22Rv1 (cell line): Measurements from ENCODE around the gene DROSHA.

Experiments used
- ZFX ChIP-seq: fragments of 450-650 bp; IDR thresholded peaks from 2 replicates; pipeline ENCODE4 v1.6.1; 2017; ENCODE audit warnings: antibody characterized with exemption, borderline replicate concordance
- TF ChIP-seq, protein P1 (sequence below): fragments of 450-650 bp; IDR thresholded peaks from 2 replicates; pipeline ENCODE4 v1.5.1; 2017; ENCODE audit warnings: mild to moderate bottlenecking

DNA sequence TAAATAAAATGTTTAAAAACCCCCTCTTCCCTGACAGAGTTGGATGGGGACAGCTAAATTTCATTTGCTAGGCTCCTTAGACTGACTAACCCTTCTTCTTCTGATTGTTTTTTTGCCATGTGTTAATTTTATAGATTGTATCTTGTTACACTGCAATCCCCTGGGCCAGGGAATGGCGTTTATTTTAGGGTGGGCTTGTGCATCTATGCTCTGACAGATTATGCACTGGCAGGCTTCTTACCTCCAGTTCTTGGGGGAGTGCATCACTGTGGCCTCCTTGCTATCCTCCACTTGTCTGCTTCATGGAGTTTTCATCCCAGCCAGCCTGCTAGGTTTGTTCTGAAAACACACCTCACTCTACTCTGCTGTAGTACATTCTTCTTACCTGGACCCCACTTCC, 159.8 kb downstream of the DROSHA start:
- TF ChIP-seq, protein P1, sequence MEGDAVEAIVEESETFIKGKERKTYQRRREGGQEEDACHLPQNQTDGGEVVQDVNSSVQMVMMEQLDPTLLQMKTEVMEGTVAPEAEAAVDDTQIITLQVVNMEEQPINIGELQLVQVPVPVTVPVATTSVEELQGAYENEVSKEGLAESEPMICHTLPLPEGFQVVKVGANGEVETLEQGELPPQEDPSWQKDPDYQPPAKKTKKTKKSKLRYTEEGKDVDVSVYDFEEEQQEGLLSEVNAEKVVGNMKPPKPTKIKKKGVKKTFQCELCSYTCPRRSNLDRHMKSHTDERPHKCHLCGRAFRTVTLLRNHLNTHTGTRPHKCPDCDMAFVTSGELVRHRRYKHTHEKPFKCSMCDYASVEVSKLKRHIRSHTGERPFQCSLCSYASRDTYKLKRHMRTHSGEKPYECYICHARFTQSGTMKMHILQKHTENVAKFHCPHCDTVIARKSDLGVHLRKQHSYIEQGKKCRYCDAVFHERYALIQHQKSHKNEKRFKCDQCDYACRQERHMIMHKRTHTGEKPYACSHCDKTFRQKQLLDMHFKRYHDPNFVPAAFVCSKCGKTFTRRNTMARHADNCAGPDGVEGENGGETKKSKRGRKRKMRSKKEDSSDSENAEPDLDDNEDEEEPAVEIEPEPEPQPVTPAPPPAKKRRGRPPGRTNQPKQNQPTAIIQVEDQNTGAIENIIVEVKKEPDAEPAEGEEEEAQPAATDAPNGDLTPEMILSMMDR, result no peak
- TF ChIP-seq ZFX, result no peak
